Sigmoid colon (tissue), 7 donors: ENCODE data around the gene IQCM. TPM values are rescaled to one million over a fixed set of nuclear protein-coding genes. Genes with fewer than 3 reads are reported as not detected.
"Not testable (repeated sequence)": the region's sequence is repeated elsewhere in the genome, so short reads cannot be mapped to it uniquely, and the experiment has no call there.

ENCODE experiments used
- DNase-seq: peaks from one replicate; pipeline ENCODE4 v3.0.0-alpha.2; 2019
- H3K27ac ChIP-seq, 4 donors: fragments of 200-600 bp; sonication (generic); one replicate each; pipeline ENCODE4 v1.5.1; 2016 to 2019; ENCODE audit warnings: mild to moderate bottlenecking in 1 of 4
- H3K27me3 ChIP-seq, 3 donors: fragments of 200-600 bp; sonication (generic); one replicate each; pipeline ENCODE4 v1.5.1; 2019; ENCODE audit warnings: mild to moderate bottlenecking in 1 of 3
- H3K36me3 ChIP-seq, 4 donors: fragments of 200-600 bp; sonication (generic); one replicate each; pipeline ENCODE4 v1.5.1; 2016 to 2019
- H3K4me1 ChIP-seq, 4 donors: fragments of 200-600 bp; sonication (generic); one replicate each; pipeline ENCODE4 v1.5.1; 2017 to 2019
- H3K4me3 ChIP-seq, 4 donors: fragments of 200-600 bp; sonication (generic); one replicate each; pipeline ENCODE4 v1.5.1; 2017 to 2019; ENCODE audit warnings: mild to moderate bottlenecking in 2 of 4, moderate library complexity in 1 of 4
- H3K9me3 ChIP-seq, 4 donors: fragments of 200-600 bp in 3 of 4; sonication (generic) in 3 of 4; one replicate each; pipeline versions ENCODE4 v1.5.1 to v1.6.1; 2013 to 2019
- EP300 ChIP-seq, 4 donors: sonication (generic); formaldehyde crosslinking; IDR thresholded peaks; one replicate each; pipeline ENCODE4 v1.6.1; 2017; ENCODE audit warnings: antibody characterized with exemption in 4 of 4
- POLR2A ChIP-seq, 2 donors: fragments of 450-650 bp; IDR thresholded peaks; one replicate each; pipeline ENCODE4 v1.6.1; 2016; ENCODE audit warnings: antibody characterized with exemption in 2 of 2, mild to moderate bottlenecking in 2 of 2, moderate library complexity in 2 of 2
- POLR2AphosphoS5 ChIP-seq, 4 donors: sonication (generic); formaldehyde crosslinking; IDR thresholded peaks; one replicate each; pipeline ENCODE4 v1.6.1; 2017; ENCODE audit warnings: antibody characterized with exemption in 4 of 4
- WGBS, 2 donors: extraction: QIAGEN DNeasy Blood & Tissue Kit; methylation state at CpG; one replicate each; pipeline ENCODE4 v1.1.7; 2013; 5-methylcytosine and 5-hydroxymethylcytosine counted together
- intact Hi-C: fragments of 100-400 bp; cut with DNase I; formaldehyde crosslinking; loops from one replicate; pipeline ENCODE4 v1.15.1; 2023
- polyA plus RNA-seq, 3 donors: library from polyadenylated mRNA; stranded (reverse); fragments of 200-250 nt; gene quantifications; one replicate each; pipeline ENCODE4 v1.2.3, GENCODE V29; 2013
- total RNA-seq, 4 donors: library from RNA; depleted of rRNA; stranded (reverse); fragments of >200 nt; gene quantifications; one replicate each; pipeline ENCODE4 v1.1.0, GENCODE V29; 2016
- TF ChIP-seq, protein P1 (sequence below), 4 experiments: fragments of 450-650 bp in 3 of 4; fragments of 200-600 bp in 1 of 4; IDR thresholded peaks; one replicate each; pipeline ENCODE4 v1.5.1; 2016 to 2019; ENCODE audit warnings: antibody characterized with exemption in 4 of 4, mild to moderate bottlenecking in 3 of 4, moderate library complexity in 2 of 4
- donor health status: healthy with polysubstance abuse.
- donor health status: Bipolar disorder and iron deficiency.
- donor health status: healthy.

The IQCM gene
- total and polyA plus RNA-seq, 7 donors = 0.41 to 1.2 TPM; not detected in 5

DNA sequence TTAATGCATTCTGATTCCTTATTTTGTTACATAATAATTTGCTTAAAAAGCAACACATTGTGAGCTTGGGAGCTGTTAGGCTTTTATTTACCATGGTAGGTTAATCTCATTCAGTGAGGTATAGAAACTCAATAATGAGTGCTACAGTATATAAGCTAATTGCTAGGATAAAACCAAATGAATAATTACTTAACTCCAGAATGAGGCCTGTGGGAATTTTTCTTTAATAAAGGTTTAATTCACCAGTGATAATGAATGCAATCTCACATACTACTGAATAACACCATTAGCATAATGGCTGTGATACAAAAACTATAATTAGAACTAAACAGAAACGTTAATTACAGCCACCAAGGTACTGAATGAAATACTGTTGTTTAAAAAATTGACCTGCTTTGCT, 326.3 kb downstream of the IQCM start:
- DNase-seq = no peak
- 75% methylated on average over 1 of the region's 1 CpG for WGBS, 2 donors

GRCh38 chr4:149486861-149487260, 328.8 kb downstream of the IQCM start:
- DNase-seq = no peak
- TF ChIP-seq POLR2AphosphoS5 (IDR thresholded peaks at IDR 0.05) = no peak
- TF ChIP-seq, protein P1, sequence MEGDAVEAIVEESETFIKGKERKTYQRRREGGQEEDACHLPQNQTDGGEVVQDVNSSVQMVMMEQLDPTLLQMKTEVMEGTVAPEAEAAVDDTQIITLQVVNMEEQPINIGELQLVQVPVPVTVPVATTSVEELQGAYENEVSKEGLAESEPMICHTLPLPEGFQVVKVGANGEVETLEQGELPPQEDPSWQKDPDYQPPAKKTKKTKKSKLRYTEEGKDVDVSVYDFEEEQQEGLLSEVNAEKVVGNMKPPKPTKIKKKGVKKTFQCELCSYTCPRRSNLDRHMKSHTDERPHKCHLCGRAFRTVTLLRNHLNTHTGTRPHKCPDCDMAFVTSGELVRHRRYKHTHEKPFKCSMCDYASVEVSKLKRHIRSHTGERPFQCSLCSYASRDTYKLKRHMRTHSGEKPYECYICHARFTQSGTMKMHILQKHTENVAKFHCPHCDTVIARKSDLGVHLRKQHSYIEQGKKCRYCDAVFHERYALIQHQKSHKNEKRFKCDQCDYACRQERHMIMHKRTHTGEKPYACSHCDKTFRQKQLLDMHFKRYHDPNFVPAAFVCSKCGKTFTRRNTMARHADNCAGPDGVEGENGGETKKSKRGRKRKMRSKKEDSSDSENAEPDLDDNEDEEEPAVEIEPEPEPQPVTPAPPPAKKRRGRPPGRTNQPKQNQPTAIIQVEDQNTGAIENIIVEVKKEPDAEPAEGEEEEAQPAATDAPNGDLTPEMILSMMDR (IDR thresholded peaks at IDR 0.05) = no peak
- TF ChIP-seq POLR2A (IDR thresholded peaks at IDR 0.05) = no peak
- TF ChIP-seq EP300 (IDR thresholded peaks at IDR 0.05) = no peak
- intact Hi-C loops = no loop called here

More for the DNA sequence above, 326.3 kb downstream of the IQCM start:
- no peaks in the 10 kb centered on the region for H3K27me3 ChIP-seq
- no peaks in the 10 kb centered on the region for H3K4me1 ChIP-seq
- intact Hi-C loops = no loop called here
- H3K4me3 ChIP-seq = no peak overlapping the region
- no peak for TF ChIP-seq POLR2AphosphoS5 (IDR thresholded peaks at IDR 0.05)
- no peak for TF ChIP-seq POLR2A (IDR thresholded peaks at IDR 0.05)
- TF ChIP-seq EP300 (IDR thresholded peaks at IDR 0.05) = no peak
- TF ChIP-seq, protein P1 (IDR thresholded peaks at IDR 0.05) = no peak
- no peak overlapping the region for H3K27ac ChIP-seq
- no peaks in the 10 kb centered on the region for H3K9me3 ChIP-seq
- H3K36me3 ChIP-seq = no peaks in the 10 kb centered on the region

DNA sequence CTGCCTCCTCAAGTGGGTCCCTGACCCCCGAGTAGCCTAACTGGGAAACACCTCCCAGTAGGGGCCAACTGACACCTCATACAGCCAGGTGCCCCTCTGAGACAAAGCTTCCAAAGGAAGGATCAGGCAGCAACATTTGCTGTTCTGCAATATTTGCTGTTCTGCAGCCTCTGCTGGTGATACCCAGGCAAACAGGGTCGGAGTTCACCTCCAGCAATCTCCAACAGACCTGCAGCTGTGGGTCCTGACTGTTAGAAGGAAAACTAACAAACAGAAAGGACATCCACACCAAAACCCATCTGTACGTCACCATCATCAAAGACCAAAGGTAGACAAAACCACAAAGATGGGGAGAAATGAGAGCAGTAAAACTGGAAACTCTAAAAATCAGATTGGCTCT, 347.0 kb downstream of the IQCM start:
- H3K4me3 ChIP-seq, H3K27ac ChIP-seq, DNase-seq, H3K9me3 ChIP-seq, intact Hi-C loops, H3K4me1 ChIP-seq, H3K36me3 ChIP-seq, H3K27me3 ChIP-seq: not testable (repeated sequence)
- WGBS, 2 donors = 86 to 90% methylated on average over 3 of the region's 3 CpGs

More at GRCh38 chr4:149486861-149487260, 328.8 kb downstream of the IQCM start:
- Histone ChIP-seq H3K4me1 (no peaks in the 10 kb centered on the region), H3K4me3 (no peak overlapping the region), H3K27me3 (no peaks in the 10 kb centered on the region), H3K36me3 (no peaks in the 10 kb centered on the region), H3K9me3 (no peaks in the 10 kb centered on the region), H3K27ac (no peak overlapping the region)

GRCh38 chr4:149466446-149466845, 349.2 kb downstream of the IQCM start:
- DNase-seq = no peak
- Histone ChIP-seq H3K27ac (no peak overlapping the region), H3K27me3 (no peaks in the 10 kb centered on the region), H3K4me3 (no peak overlapping the region), H3K4me1 (no peaks in the 10 kb centered on the region), H3K36me3 (no peaks in the 10 kb centered on the region), H3K9me3 (no peaks in the 10 kb centered on the region)
- intact Hi-C loops = no loop called here
- TF ChIP-seq POLR2A (IDR thresholded peaks at IDR 0.05) (no peak), POLR2AphosphoS5 (IDR thresholded peaks at IDR 0.05) (no peak), EP300 (IDR thresholded peaks at IDR 0.05) (no peak)
- TF ChIP-seq, protein P1 (IDR thresholded peaks at IDR 0.05) = no peak

DNA sequence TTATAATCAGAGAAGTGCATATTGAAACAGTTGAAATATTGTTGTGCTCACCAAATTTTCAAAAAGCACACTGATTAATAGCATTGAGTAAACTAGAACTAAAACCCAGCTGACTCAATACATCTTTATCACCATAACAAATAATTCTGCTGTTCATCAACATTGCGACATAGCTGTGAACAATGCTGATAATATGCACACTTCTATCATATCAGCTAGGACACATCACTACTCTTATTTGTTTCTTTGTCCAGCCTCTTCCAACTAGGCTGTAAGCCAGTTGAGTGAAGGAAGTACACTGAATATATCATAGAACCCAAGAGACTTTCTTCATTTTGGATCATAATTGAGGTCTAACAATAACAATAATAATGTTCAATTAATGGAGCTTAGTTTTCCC, 349.7 kb downstream of the IQCM start:
- H3K36me3 ChIP-seq = no peaks in the 10 kb centered on the region
- no peak for DNase-seq
- WGBS, 2 donors = 92 to 93% methylated on average over 1 of the region's 1 CpG
- H3K9me3 ChIP-seq = no peaks in the 10 kb centered on the region
- H3K4me3 ChIP-seq = no peak overlapping the region
- no peaks in the 10 kb centered on the region for H3K4me1 ChIP-seq
- intact Hi-C loops = no loop called here
- H3K27ac ChIP-seq = no peak overlapping the region
- TF ChIP-seq EP300 (IDR thresholded peaks at IDR 0.05) (no peak), POLR2AphosphoS5 (IDR thresholded peaks at IDR 0.05) (no peak), POLR2A (IDR thresholded peaks at IDR 0.05) (no peak)
- TF ChIP-seq, protein P1 (IDR thresholded peaks at IDR 0.05) = no peak
- no peaks in the 10 kb centered on the region for H3K27me3 ChIP-seq
